Gastrocnemius medialis (tissue), 4 donors: Measurements from ENCODE around the gene SNX24. TPM values are rescaled to one million over a fixed set of nuclear protein-coding genes. Genes with fewer than 3 reads are reported as not detected.

ENCODE experiments used
- ATAC-seq, 2 donors: fragments of 150-250 bp; one replicate each; pipeline ENCODE4 v1.9.1; 2016
- DNase-seq, 2 donors: peaks; one replicate each; pipeline ENCODE4 v3.0.0-alpha.2; 2019
- H3K27ac ChIP-seq, 4 donors: fragments of 200-600 bp; sonication (generic); 1 replicate in 1 of 4; 2 replicates in 3 of 4; pipeline ENCODE4 v1.5.1; 2016 to 2018; ENCODE audit warnings: mild to moderate bottlenecking in 2 of 4, moderate library complexity in 1 of 4
- H3K27me3 ChIP-seq, 3 donors: fragments of 200-600 bp; sonication (generic) in 2 of 3; 1 replicate in 1 of 3; 2 replicates in 2 of 3; pipeline versions ENCODE4 v1.5.1 to v1.6.0; 2016 to 2019; ENCODE audit warnings: mild to moderate bottlenecking in 1 of 3, moderate library complexity in 1 of 3
- H3K36me3 ChIP-seq, 2 donors: fragments of 200-600 bp; sonication (generic) in 1 of 2; one replicate each; pipeline ENCODE4 v1.5.1; 2017 to 2018
- H3K4me1 ChIP-seq, 2 donors: fragments of 200-600 bp; sonication (generic) in 1 of 2; one replicate each; pipeline ENCODE4 v1.5.1; 2016 to 2017; ENCODE audit warnings: mild to moderate bottlenecking in 2 of 2
- H3K4me3 ChIP-seq, 4 donors: fragments of 200-600 bp; sonication (generic) in 3 of 4; 1 replicate in 1 of 4; 2 replicates in 3 of 4; pipeline ENCODE4 v1.5.1; 2016 to 2019; ENCODE audit warnings: mild to moderate bottlenecking in 2 of 4
- H3K9me3 ChIP-seq, 3 donors: fragments of 200-600 bp; sonication (generic) in 2 of 3; 1 replicate in 1 of 3; 2 replicates in 2 of 3; pipeline ENCODE4 v1.5.1; 2016 to 2019
- CTCF ChIP-seq, 5 experiments: fragments of 450-650 bp in 3 of 5; fragments of 200-600 bp in 2 of 5; sonication (generic) in 2 of 5; IDR thresholded peaks in 4 of 5; conservative IDR thresholded peaks in 1 of 5; 1 replicate in 4 of 5; 2 replicates in 1 of 5; pipeline ENCODE4 v1.5.1; 2016 to 2019; ENCODE audit warnings: antibody characterized with exemption in 5 of 5, mild to moderate bottlenecking in 3 of 5, moderate library complexity in 3 of 5
- POLR2A ChIP-seq, 2 donors: fragments of 450-650 bp; IDR thresholded peaks; one replicate each; pipeline ENCODE4 v1.6.1; 2017; ENCODE audit warnings: antibody characterized with exemption in 2 of 2, mild to moderate bottlenecking in 2 of 2, moderate library complexity in 2 of 2
- in situ Hi-C, 4 donors: fragments of 200-750 bp; cut with MboI; loops; one replicate each; pipeline versions ENCODE4 v1.15.0 to v1.8.0; 2017; ENCODE audit warnings: low sequenced_read_pairs in 4 of 4
- intact Hi-C: fragments of 100-400 bp; cut with DNase I; formaldehyde crosslinking; loops from one replicate; pipeline ENCODE4 v1.15.1; 2023; ENCODE audit warnings: low total_unique reads
- total RNA-seq, 4 donors: library from RNA; depleted of rRNA; stranded (reverse); fragments of >200 nt; gene quantifications; one replicate each; pipeline versions ENCODE4 v1.1.0 to v1.2.3, GENCODE V29; 2016

SNX24 gene
- total RNA-seq, 4 donors from 2014 or later, result 6.9 to 17.8 (median 10.6) TPM

- H3K4me3 ChIP-seq, result no peak overlapping the region
- no peaks in the 10 kb centered on the region for H3K9me3 ChIP-seq
- DNase-seq (no peak), ATAC-seq (no peak)
- H3K27ac ChIP-seq, result no peak overlapping the region
- TF ChIP-seq CTCF (IDR thresholded peaks at IDR 0.05 in 4 of 5, conservative IDR thresholded peaks at IDR 0.05 in 1 of 5) (no peak), POLR2A (IDR thresholded peaks at IDR 0.05) (no peak)
- peaks cover 0 to 40% of the 10 kb centered on the region in 2 donors for H3K36me3 ChIP-seq
- in situ Hi-C loops, result no loop called here
- intact Hi-C loops, result no loop called here
- H3K27me3 ChIP-seq, result no peaks in the 10 kb centered on the region
- H3K4me1 ChIP-seq, result no peaks in the 10 kb centered on the region
These were observed 28.7 kb upstream of the SNX24 start for GRCh38 chr5:122816756-122817155.

GRCh38 chr5:122831984-122832383 is 13.4 kb upstream of the SNX24 start:
- intact Hi-C loops, result no loop called here
- TF ChIP-seq CTCF (IDR thresholded peaks at IDR 0.05 in 4 of 5, conservative IDR thresholded peaks at IDR 0.05 in 1 of 5) (no peak), POLR2A (IDR thresholded peaks at IDR 0.05) (no peak)

GRCh38 chr5:122835681-122836080 is 9.7 kb upstream of the SNX24 start:
- Histone ChIP-seq H3K4me1 (no peaks in the 10 kb centered on the region), H3K27ac (no peak overlapping the region), H3K27me3 (no peaks in the 10 kb centered on the region), H3K4me3 (no peak overlapping the region), H3K9me3 (no peaks in the 10 kb centered on the region), H3K36me3 (no peaks in the 10 kb centered on the region)
- in situ Hi-C loops (no loop called here), intact Hi-C loops (no loop called here)
- ATAC-seq (no peak), DNase-seq (no peak)
- no peak for TF ChIP-seq POLR2A (IDR thresholded peaks at IDR 0.05)
- no peak for TF ChIP-seq CTCF (IDR thresholded peaks at IDR 0.05 in 4 of 5, conservative IDR thresholded peaks at IDR 0.05 in 1 of 5)

More at GRCh38 chr5:122831984-122832383, 13.4 kb upstream of the SNX24 start:
- no peaks in the 10 kb centered on the region for H3K27me3 ChIP-seq
- H3K36me3 ChIP-seq, result peaks cover 4 to 24% of the 10 kb centered on the region in 2 donors
- no peak overlapping the region for H3K4me3 ChIP-seq
- no peaks in the 10 kb centered on the region for H3K4me1 ChIP-seq
- ATAC-seq, result no peak
- in situ Hi-C loops, result no loop called here
- no peaks in the 10 kb centered on the region for H3K9me3 ChIP-seq
- no peak for DNase-seq
- no peak overlapping the region for H3K27ac ChIP-seq

- Histone ChIP-seq H3K27ac (no peak overlapping the region), H3K9me3 (no peaks in the 10 kb centered on the region), H3K27me3 (no peaks in the 10 kb centered on the region), H3K4me1 (no peaks in the 10 kb centered on the region), H3K4me3 (no peak overlapping the region), H3K36me3 (no peaks in the 10 kb centered on the region)
- DNase-seq, result no peak
- TF ChIP-seq POLR2A (IDR thresholded peaks at IDR 0.05), result no peak
- no peak for TF ChIP-seq CTCF (IDR thresholded peaks at IDR 0.05 in 4 of 5, conservative IDR thresholded peaks at IDR 0.05 in 1 of 5)
- intact Hi-C loops (no loop called here), in situ Hi-C loops (no loop called here)
- no peak for ATAC-seq
These were observed 8.5 kb upstream of the SNX24 start for GRCh38 chr5:122836947-122837346.

GRCh38 chr5:122839731-122840130 is 5.7 kb upstream of the SNX24 start:
- in situ Hi-C loops, result loop anchor here in 1 of 4 donors (10.0 kb wide), 1 partner anchor 65 kb away; the partner anchor contains the start of gene SNX2
- no peak overlapping the region for H3K4me3 ChIP-seq
- ATAC-seq, result no peak
- intact Hi-C loops, result no loop called here
- H3K9me3 ChIP-seq, result no peaks in the 10 kb centered on the region
- no peak overlapping the region for H3K27ac ChIP-seq
- H3K36me3 ChIP-seq, result no peaks in the 10 kb centered on the region
- TF ChIP-seq POLR2A (IDR thresholded peaks at IDR 0.05) (no peak), CTCF (IDR thresholded peaks at IDR 0.05 in 4 of 5, conservative IDR thresholded peaks at IDR 0.05 in 1 of 5) (no peak)
- no peak for DNase-seq
- H3K4me1 ChIP-seq, result no peaks in the 10 kb centered on the region
- H3K27me3 ChIP-seq, result no peaks in the 10 kb centered on the region
